HG02981 (cell line): ENCODE data around the gene CHSY1.

ENCODE experiments used
- ATAC-seq: cut with Tn5 transposase; IDR thresholded peaks from one replicate; pipeline ENCODE4 v1.9.1; 2021; ENCODE audit warnings: mild to moderate bottlenecking, moderate library complexity; ENCODE audit not compliant: unreplicated experiment

Gene CHSY1

GRCh38 chr15:101156509-101157159, 95.2 kb downstream of the CHSY1 start:
- ATAC-seq = peak; percentile 79

DNA sequence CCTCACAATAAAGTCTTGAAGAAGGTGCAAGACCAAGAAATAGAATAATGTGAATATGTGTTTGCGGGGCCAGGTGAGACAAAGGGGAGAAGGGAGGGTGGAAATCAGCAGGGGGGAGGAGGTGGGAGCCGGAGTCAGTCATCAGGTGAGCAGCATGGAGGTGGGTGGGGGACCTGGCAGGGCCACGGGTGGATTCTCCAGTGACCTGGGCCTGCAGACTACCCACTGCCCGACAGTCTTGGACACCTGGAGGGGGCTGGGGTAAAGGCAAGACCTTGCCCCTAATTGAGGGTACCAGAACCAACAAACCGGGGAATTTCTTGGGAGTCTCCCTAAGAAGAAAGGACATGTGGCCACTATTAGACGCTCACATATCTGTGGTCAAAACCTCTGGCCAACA, 95.8 kb downstream of the CHSY1 start:
- no peak for ATAC-seq

DNA sequence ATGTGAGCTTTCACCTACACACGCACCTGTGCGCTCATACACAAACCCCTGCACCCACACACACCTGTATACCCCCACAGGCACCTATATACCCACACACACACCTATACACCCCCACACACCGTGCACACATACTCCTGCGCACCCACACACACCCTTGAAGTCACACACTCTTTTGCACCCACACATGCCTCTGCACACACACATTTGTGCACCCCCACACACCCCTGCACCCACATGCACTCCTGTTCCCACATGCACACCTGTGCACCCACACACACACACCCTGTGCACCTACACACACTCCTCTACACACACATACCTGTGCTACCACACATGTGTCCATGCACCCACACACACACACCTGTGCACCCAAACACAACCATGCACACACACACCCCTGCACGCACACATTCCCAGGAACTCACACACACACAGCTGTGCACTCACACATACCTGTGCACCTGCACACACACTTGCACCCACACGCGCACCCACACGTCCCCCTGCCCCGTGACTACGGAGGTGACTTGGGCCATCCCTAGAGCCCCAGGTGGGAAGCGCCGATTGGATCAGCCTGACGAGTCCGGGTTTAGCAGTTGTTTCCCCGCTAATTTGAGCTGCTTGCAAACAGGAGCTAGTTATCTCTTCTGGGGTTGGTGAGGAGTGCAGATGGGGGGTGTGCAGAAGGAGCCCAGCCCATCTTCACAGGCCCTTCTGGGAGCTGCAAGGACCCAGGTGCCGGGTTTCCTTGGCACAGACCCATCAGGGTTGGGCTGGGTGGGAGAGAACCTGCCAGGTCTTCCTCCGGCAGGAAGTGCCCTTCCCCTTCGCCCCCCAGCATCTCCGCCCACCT, 97.8 kb downstream of the CHSY1 start:
- no peak for ATAC-seq

DNA sequence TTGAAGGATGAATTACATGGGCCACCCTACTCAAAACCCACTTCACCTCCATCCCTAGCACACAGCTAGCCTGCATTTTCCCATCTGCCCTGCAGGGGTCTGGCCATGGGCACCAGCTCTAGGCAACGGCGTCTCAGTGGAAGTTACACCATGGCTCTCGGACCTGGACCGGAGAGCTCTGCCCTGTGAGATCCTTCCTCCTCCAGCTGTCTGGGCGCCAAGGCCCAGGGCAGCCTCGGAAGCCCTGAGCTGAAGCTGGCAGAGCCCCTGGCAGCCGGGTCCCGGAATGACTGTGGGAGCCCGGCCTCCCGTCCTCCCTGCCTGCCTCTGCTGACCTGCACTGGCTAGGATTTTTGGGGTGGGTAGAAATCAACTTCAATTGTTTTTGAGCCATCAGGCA, 98.9 kb downstream of the CHSY1 start:
- ATAC-seq = no peak

DNA sequence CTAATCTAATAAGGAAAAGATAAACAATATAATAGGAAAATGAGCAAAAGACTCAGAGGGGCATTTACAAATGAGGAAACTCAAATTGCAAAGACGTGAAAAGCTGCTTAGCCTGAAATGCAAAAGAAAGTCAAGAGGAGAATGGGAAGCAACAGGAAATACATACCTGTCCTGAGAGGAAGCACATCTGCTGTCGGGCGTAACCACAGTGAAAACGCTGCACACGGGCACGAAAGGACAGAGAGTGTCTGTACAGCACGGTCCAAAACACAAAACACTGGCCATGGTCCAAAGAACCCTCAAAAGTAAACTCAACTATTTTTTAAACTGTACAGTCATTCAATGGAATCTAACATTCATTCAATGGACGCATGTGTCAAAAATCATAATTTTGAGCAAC, 100.6 kb downstream of the CHSY1 start:
- no peak for ATAC-seq

DNA sequence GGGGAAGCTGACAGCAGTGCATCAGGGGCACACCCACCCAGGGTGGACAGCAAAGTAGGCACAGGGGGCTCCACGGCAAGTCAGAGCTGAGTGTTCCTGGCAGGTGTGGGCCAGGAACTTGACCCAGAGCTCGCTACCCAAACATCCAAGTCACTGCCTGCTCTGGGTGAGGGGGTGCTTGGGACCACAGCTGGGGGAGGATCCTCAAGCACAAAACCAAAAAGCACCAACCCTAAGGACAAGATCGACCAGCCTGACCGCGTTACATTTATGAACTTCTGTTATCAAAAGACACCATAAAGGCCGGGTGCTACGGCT, 101.2 kb downstream of the CHSY1 start:
- no peak for ATAC-seq

- ATAC-seq = no peak
Measured at GRCh38 chr15:101149864-101150722, 101.8 kb downstream of the CHSY1 start.

GRCh38 chr15:101148881-101149664, 102.8 kb downstream of the CHSY1 start:
- ATAC-seq = no peak

- ATAC-seq = peak; percentile 43
Measured at GRCh38 chr15:101148166-101148880, 103.5 kb downstream of the CHSY1 start.

GRCh38 chr15:101147181-101147580, 104.7 kb downstream of the CHSY1 start:
- no peak for ATAC-seq

GRCh38 chr15:101146118-101146702, 105.6 kb downstream of the CHSY1 start:
- ATAC-seq = no peak

DNA sequence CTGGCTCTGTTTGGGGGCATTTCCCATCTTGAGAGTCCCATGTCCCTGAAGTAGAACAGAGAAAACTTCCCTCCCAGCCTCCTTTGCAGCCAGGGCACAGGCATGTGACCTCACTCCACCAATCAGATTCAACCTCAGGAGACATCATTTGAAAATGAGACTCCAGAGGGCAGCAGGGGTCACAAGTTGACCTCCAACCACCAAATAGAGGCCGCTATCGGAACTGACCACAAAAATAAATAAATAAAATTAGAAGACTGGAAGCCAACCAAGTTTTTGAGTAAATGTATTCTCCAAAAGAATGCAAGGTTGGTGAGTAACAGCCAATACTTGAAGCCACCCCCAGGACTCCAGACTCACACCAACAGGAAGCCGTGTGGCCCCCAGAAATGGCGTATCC, 106.5 kb downstream of the CHSY1 start:
- ATAC-seq = no peak

- ATAC-seq = no peak
Measured at GRCh38 chr15:101143321-101143720, 108.5 kb downstream of the CHSY1 start.

- ATAC-seq = no peak
Measured at GRCh38 chr15:101142711-101143110, 109.1 kb downstream of the CHSY1 start.

DNA sequence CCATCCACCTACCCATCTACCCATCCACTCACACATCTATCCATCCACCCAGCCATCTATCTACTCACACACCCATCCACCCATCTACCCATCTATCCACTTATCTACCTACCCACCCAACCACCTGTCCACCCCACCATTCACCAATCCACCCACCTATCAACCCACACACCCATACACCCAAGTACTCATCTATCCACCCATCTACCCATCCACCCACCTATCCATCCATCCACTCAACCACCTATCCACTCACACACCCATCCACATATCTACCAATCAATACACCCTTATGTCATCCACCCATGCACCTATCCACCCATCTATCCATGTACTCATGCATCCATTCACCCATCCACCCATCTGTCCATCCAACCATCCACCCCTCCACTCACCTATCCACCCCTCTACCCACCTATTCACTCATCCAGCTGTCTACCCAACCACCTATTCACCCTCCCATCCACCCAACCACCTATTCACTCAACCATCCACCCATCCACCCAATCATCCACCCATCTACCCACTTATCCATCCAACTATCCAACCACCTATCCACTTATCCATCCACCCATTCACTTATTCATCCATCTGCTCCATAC, 109.8 kb downstream of the CHSY1 start:
- ATAC-seq = no peak

GRCh38 chr15:101140697-101141065, 111.2 kb downstream of the CHSY1 start:
- no peak for ATAC-seq

DNA sequence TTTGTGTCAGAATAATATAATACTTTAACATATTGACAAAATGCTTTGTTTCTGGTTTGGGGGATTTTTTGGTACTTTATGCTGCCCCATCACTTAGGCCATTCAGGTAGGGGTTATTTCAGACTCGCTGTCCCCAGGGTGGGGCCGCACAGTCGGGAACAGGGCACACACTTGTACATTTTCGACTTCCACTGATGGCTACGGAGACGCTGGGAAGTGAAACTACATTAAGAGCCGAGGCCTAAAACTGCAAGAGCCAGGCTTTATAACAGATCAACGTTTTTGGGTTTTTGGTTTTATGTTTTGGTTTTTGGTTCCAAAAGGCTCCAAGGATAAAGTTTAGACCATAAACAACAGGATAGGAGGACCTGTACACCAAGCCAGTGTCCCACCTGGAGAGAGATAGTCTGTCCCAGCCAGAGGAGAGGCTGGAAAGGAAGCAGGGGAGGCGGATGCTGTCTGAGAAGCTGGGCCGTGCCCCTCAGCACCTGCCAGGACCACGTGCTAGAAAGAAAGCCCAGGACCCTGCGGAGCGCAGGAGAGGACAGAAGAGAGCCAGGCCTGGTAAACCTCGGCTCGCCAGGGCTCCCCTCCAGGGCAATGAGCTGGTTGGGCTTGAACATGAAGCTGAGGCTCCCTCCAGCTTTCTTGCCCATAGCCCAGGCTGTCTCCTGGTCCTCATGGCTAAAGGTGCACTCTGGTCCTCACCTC, 111.7 kb downstream of the CHSY1 start:
- ATAC-seq = no peak

DNA sequence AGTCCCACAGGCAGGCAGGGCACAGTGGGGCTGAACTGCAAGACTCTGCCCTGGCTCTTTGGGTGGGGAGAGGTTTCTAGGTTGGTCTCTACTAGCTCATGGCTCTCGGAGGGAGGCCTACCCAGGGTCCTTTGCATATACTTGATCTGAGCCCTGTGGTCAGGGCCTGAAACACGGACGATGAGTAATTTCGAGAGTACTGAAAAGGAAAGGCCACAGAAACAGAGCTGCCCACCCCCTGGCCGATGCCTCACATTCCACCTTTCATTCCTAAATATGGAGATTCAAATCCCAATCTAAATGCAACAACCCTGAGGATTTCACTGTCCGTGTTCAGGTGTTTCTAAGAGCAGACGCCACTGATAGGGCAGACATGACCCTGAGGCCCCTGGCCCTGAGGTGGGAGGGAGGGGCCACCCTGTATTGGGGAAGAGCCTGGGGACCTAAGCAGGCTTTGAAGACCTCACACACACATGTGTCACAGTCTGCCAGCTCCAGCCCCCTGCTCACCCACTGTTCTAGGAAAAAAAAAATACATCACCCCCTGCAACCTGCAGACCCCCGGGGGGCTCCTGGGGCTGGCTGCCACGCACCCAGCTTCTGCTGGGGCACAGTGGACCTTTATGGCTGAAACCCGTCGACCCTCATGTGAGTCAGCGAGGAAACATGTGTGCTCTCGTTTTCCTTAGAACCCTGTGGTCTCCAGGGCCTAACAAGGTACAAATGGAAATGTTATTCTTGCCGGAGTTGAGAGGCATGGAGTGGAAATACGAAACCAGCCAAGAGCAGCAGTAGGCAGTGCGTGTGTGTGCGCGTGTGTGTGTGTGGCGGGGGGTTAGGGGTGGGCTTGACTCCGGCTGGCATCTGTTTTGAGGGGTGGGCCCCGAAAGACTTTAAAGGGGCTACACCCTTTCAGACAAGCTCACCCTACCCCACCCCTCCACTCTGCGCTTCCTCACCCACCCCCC, 112.7 kb downstream of the CHSY1 start:
- peak; percentile 55 for ATAC-seq
